CMK (cell line): ENCODE results near the gene TULP4.

ENCODE experiments used
- DNase-seq: peaks from one replicate; pipeline ENCODE4 v3.0.0-alpha.2; 2010; ENCODE audit warnings: low read depth

TULP4 gene

DNA sequence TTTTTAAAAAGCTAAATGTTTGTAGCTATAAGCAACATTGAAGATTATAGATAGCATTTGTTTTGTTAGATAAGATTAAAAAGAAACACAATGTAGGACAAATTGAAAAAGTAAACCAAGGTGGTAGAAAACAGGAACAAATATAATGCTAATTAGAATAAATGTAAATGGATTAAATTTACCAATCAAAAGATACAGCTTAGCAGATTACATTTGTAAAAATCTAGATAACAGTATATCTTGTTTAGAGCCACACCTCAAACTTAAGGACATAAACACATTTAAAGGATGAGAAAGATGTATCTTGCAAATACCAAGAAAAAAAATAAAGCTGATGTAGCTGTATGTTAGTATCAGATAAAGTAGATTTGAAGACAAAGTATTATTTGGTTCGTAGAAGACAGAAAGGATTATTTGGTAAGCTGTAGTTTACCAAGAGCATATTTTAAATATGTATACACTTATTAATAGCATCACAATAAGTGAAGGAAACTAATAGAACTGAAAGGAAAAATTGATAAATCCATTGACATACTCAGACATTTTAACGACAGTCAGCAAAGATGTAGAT lies 107.2 kb downstream of the TULP4 start:
- DNase-seq, result no peak

DNA sequence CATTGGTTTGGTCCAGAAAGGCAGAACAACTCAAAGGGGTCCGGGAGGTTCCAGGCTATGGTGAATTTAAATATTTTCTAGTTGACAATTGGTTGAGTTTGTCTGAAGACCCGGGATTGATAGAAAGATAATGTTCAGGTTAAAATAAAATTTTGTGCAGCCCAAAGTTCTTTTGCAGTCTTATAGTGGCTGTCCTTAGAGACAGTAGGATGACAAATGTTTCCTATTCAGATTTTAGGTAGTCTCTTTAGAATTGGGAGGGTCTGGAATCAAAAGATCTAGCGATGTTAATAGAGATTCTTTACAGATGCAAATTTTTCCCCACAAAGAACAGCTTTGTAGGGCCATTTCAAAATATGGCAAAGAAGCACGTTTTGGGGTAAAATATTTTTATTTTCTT lies 109.1 kb downstream of the TULP4 start:
- DNase-seq, result no peak

DNA sequence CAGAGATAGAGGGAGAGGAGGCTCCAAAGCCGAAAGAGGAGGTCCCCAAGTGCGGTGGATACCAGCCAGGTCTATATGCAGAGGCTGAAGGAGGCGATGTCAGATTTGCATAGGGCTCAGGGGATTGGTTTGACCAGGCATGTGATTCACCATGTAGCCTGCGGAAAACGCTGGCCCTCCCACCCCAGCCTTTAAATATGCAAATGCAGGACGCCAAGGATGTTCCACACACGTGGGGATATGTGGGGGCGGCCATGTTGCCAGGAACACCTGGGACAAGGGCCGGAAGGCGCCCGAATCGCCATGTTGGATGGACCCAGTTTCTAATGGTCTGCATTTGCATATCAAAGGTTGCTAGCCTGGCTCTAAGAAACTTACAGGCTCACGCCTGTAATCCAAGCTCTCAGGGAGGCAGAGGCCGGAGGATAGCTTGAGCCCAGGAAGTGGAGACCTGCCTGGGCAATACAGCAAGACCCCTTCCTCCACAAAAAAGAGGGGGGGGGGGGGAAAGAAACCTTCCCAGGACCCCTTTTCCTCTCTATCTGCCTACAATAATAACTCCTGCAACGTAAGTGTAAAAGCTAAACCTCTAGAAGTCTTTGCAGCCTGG lies 110.5 kb downstream of the TULP4 start:
- DNase-seq, result no peak

DNA sequence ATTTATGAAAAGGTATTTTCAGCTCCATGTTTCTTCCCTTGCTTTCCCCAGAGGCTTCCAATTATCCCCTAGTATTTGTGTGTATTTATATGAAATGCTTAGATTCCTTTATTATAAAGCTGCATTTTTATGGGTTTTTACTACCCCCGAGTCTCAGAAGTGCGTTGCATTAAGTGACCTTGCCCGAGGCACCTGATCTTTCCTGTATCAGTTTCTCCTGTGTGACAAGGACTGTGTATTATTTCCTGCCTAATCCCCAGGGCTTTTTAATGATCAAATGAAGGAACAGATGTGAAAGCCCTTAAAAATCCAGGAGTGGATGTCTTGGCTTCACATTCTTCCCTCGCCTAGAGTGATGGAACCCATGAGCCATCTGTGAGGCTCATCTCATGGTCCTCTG lies 118.8 kb downstream of the TULP4 start:
- no peak for DNase-seq

DNA sequence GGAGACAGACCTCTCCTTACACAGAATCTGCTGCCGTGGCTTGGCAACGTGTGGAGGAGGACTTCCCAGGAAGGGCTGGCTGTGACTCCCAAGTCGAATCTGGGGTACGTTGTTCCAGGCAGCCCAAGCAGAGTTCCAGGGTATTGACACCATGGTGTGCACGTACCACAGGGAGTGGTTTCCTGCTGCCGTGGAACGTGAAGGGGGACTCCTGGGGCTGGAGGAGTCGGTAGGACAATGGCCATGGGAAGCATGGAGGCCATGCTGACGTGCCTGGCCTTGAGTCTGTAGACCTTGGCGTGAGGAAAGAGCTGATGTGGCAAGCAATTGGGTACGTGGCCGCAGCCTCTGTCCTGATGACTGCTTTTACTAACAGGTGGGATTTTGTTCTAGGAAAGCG lies 119.3 kb downstream of the TULP4 start:
- DNase-seq, result no peak

DNA sequence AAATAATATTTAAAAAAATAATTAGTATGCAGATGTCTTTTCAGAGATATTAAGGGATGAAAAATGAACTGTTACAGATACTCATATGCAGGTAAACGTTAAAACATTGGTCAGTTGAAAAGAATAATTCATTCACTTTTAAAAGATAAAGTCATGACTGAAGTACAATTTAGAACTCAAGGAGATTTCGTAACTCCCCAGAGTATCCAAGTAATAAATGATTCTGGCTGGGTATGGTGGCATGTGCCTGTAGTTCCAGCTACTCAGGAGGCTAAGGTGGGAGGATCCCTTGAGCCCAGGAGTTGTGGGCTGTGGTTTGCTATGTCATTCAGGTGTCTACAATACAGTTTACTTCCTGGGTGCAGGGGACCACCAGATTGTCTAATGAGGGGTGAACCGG lies 125.3 kb downstream of the TULP4 start:
- DNase-seq, result no peak

DNA sequence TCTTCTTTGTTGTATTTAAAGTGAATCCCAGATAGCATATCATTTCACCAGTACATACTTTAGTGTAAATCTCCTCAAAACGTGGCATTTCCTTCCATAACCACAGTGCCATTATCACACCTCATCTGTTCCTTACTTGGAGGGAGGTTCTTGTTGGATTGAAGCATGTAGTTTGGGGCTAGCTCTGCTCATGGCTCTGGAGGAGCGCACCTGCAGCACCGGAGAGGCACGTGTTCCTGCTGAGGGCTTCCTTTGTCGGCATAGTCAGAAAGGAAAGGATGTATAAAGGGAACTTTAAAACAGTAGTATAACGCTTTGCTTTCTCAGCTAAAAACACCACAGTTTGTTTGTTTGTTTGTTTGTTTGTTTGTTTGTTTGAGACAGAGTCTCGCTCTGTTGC lies 126.0 kb downstream of the TULP4 start:
- DNase-seq, result no peak

DNA sequence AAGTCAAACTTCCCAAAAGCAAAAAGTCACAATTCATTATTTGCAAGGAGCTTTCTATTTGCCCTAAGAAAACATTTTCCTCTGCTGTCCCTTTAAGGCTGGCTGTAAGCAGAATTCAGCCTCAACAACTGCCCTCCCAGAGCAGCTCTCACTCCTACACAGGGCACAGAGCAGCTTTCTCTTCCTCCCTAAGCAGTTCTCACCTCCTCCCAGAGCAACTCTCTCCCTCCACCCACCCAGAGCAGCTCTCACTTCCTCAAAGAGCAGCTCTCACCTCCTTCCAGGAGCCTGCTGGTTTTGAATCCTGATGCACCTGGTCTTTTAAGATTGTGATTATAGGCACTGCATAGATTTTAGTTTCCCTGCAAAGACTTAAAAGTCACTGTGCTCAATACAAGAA lies 127.0 kb downstream of the TULP4 start:
- DNase-seq, result no peak

DNA sequence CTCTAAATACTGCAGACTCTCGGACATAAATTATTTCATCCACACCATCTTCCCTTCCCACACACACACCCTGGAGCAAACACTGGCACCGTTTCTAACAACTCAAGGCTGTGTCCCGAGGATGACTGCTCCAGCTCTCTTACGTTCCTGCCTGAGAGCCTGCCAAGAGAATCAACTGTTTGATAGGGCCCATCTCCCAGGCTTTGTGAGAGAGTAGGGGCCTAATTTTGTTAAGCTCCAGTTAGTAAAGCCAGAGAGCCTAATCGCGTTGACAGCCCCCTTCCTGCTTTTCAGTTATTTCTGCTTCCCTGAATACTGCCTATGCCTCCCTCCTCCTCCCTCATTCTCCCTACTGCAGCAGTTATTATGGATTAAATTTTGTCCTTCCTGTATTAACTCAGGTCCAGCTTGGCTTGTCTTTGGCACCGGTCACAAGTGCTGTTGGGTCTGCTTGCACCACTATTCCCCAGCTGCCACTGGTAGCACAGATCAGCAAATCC lies 129.5 kb downstream of the TULP4 start:
- no peak for DNase-seq

DNA sequence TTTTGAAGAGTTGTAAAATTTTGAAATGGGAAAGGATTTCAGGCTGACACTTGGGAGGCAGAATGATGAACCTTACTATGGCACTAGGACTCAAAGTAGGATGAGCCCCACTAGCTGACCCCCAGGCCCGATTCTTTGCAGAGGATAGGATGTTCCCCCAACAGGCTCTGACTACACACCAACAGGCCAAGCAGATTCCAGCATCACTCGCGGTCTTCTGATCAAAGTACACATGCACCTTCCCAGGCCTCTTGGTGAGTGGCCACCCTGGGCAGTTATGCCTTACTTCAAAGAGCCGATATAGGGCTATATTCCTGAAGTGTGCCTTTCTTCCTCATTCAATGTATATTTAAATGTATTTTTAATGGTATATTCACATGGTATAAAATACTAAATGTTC lies 130.0 kb downstream of the TULP4 start:
- no peak for DNase-seq

DNA sequence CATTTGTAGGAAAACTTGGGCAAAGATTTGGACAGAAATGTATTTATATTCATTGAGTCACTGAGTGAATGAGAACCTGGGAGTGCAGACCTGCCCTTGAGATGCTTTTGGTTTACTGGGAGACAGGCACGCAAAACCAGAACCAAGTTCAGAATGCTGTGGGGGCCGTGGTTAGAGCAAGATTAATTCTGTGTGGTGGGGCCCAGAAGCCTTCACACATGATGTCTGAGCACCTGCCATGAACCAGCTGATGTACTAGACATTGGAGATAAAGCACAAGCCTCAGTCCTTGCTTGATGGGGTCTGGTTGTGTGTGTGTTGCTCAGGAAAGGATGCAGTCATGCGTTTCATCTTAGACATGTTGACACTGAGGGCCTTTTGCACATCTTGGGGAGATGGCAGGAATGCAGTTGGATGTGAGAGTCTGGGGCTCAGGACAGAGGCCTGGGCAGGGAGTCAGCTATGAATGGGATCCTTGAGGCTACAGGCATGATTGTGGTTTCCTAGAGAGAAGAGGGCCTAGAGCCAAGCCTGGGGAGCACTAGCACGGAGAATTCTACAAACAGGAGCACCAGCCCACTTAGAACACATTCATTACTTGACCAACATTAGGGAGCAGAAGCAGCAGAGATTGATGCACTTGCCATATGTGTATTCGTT lies 133.3 kb downstream of the TULP4 start:
- DNase-seq, result no peak

DNA sequence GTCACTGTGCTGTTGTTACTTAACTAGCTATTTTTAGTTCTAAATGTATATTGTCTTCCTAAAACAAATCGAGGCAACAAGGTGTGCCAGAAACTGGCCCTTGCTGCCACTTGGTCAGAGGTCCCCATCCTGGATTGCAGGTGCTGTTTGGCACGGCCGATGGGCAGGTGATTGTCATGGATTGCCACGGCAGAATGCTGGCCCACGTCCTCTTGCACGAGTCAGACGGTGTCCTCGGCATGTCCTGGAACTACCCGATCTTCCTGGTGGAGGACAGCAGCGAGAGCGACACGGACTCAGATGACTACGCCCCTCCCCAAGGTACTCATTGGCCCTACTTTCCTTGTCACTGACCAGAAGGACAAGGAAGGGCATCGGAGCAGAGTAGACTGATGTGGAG lies 136.6 kb downstream of the TULP4 start:
- DNase-seq, result no peak

DNA sequence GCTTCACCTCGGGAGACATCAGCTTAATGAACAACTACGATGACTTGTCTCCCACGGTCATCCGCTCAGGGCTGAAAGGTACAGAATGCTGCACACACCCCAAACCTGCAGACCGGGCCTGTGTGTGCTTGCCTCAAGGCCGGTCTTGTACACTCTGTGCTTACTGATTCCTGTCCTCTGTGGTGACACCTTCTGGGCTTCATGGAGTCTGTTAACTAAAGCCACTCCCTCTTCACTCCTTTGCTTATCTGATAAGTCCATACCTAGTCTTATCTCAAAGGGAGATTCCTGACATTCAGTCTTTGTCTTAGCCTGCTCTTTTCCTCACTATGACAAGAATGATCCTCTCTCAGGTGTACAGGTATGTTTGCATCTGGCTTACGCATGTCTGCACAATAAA lies 139.9 kb downstream of the TULP4 start:
- no peak for DNase-seq

DNA sequence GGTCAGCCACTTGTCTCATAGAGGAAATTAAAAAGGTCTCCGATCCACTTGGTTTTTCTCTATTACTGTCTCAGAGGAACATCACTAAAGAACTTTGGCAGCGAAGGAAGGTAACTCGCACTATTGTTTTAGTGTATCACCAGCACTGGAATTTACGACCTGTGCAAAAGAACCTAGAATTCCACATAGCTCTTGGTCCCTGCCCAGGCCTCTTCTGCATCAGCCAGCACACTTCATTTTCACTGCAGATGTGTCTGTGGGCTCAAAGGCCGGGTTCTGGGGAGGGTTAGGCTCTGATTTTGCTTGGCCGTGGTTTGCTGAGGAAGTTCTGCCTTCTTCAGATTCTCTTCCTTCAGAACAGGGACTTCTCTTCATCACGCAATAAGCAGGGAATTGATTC lies 144.9 kb downstream of the TULP4 start:
- no peak for DNase-seq

DNA sequence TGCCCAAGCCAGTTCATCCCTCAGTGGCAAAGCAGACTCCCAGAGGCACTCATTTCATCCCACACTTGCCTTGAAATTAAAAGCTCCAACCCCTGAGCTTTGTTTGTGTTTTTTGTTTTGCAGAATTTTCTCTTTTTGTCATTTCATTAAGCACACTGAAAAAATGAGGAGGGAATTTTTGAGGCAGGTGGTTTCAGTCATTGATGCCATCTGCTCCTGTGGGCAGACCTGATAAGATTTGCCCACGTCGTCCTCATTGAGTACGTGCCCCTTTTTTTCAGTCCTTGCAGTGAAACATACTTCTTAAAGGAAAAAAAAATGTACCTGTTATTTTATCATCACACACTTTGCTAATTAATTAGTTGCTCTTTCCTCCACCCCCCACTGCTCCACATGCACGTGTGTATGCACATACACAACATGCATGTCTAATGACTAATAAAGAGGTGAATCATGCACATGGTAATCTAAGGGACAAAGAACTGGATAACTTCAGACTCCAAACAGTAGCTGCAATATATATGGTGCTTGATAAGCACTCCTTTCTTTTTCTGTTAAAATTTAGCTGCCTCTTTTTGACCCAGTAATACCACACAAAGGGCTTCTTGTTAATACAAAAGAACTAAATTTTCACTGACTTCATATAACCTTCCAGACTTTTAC lies 145.5 kb downstream of the TULP4 start:
- DNase-seq, result no peak

DNA sequence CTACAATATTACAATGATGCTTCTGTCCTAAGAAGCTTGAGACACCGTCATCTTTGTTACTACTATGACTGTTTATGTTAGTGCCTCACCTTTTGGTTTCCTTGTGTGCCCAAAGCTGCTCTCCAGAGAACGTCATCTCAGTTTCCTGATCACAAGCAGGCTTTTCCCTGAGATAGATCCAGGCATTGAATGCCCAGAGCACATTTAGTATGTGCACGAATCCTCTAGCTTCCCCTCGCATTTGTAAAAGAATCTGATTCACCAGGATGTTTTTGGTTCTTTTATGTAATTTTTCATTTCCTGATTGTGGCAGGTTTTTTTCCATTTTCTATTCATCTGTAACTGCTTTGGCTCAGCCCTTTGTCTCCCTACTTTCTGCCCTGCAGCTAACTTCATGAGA lies 147.5 kb downstream of the TULP4 start:
- DNase-seq, result no peak

DNA sequence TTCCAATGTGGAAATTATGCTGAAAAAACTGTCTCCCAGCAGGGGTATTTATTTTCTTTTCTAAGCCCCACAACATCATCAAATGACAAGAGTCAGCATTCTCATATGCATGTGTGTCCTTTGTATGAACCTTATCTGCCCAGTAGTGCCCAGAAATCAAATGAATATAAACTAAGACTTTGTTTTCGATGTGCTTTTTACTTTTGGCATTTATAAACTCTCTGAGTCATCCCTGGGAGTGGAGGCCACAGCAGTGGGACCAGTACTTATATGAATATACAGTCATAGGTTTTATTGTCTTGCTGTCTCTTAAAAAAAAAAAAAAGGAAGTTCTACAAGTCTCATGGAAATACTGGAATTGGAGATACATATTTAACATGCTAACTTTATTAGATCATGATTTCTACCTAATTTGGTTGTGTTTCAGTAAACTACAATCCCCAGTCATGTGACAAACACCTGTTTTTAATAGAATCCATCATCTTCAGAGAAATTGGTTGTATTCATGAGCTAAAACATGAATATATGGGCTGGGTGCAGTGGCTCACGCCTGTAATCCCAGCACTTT lies 148.4 kb downstream of the TULP4 start:
- no peak for DNase-seq

DNA sequence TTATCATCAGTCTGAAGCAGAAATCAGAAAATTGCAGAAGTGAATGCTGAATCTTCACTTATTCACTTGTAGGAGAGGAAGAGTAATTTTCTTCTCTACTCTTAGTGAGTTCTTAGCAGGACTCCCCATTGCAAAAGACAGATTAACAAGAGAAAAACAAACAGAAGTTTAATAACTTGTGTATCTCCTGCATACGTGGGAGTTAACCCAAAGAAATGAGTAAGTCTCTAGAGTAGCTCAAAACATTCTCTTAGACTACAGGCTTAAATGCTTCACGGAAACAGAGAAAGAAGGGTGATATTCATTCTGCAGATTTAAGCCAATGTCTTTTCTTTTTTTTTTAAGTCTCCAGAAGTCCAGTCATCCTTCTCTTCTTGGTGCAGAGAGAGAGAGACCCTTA lies 149.7 kb downstream of the TULP4 start:
- no peak for DNase-seq

DNA sequence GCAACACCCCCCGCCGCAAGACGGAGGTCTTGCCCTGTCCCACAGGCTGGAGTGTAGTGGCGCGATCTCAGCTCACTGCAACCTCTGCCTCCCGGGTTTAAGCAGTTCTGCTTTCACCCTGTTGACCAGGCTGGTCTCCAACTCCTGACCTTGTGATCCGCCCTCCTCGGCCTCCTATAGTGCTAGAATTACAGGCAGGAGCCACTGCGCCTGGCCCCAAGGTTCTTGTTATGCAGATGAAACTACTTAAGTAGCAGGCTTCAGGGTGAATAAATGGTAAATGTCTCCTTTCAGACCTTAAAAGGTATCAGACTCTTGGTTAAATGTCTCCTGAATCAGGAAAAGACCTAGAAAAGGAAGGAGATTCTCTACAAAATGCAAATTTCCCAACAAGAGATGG lies 152.2 kb downstream of the TULP4 start:
- no peak for DNase-seq

DNA sequence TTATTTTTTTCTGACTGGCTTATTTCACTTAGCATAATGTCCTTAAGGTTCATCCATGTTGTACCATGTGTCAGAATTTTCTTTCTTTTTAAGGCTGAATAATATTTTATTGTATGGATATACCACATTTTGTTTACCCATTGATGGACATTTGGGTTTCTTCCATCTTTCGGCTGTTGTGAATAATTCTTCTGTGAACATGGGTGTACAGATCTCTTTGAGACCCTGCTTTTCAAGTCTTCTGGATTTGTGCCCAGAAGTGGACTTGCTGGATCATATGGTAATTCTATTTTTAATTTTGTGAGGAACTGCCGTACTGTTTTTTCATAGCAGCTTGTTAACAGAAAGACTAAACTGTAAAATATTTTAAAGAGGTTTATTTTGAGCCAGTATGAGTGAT lies 153.0 kb downstream of the TULP4 start:
- DNase-seq, result no peak

DNA sequence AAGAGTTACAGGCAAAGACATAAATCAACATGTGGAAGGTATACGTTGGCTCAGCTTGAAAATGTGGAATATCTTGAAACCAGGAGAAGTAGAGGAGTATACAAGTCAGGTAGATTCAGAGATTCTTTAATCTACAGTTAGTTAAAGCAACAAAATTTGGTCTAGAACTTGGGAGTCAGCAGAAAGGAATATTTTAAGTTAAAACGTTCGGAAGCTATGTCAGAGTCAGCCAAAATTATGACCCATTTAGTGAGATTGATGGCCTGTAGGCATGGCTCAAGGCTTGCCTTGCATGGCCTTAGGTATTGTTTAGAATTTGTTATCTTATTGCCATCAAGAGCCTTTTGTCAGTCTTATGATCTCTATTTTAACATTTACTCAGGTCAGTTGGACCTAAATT lies 153.5 kb downstream of the TULP4 start:
- no peak for DNase-seq

DNA sequence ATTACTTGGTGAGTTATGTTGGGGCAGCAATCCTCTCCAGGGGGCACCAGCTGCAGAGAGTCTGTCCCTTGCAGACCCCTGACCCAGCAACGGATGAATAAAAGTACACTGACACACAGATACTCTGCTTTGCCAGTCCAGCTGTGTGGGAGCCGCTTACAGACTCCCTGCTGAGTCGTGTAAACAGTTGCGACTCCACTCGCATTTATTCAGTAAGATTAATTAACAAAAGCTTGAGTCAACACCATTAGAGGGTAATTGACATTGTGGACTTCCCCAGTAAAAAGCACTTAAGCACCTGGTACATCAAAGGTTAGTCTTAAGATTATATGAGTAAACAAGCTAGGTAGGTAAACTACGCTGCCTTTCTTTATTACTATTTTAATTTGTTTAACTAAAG lies 155.7 kb downstream of the TULP4 start:
- DNase-seq, result no peak

DNA sequence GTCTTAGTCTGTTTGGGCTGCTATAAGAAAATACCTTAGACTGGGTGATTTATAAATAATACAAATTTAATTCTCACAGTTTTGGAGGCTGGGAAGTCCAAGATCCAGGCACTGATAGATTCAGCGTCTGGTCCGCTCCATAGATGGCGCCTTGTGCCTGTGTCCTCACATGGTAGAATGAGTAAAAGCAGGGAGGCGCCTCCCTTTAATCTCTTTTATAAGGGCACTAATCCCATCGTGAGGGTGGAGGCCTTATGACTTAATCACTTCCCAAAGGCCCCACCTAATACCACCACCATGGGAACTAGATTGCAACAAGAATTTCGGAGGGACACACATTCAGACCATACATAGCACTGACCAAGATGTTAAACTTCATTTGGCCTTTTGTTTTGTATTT lies 156.4 kb downstream of the TULP4 start:
- no peak for DNase-seq
